Ammon's horn (tissue), 1 donor: Measurements from ENCODE around the gene CACNG8.

Experiments
- DNase-seq: peaks from one replicate; pipeline ENCODE4 v3.0.0-alpha.2; 2016; ENCODE audit warnings: low spot score

The CACNG8 gene

GRCh38 chr19:53961523-53962356, 997 bp upstream of the CACNG8 start:
- no peak for DNase-seq

GRCh38 chr19:53965091-53965490, 2.4 kb downstream of the CACNG8 start:
- DNase-seq, result no peak

GRCh38 chr19:53966931-53967330, 4.2 kb downstream of the CACNG8 start:
- no peak for DNase-seq

GRCh38 chr19:53969366-53969765, 6.6 kb downstream of the CACNG8 start:
- DNase-seq, result no peak

GRCh38 chr19:53971673-53972072, 8.9 kb downstream of the CACNG8 start:
- DNase-seq, result no peak

- DNase-seq, result peak; percentile 95
Measured at GRCh38 chr19:53977429-53977990, 14.8 kb downstream of the CACNG8 start.

GRCh38 chr19:53977991-53978731, 15.4 kb downstream of the CACNG8 start:
- peak; percentile 93 for DNase-seq

GRCh38 chr19:53978975-53979801, 16.5 kb downstream of the CACNG8 start:
- no peak for DNase-seq

- no peak for DNase-seq
Measured at GRCh38 chr19:53980539-53981375, 18.0 kb downstream of the CACNG8 start.

- no peak for DNase-seq
Measured at GRCh38 chr19:53981376-53981951, 18.7 kb downstream of the CACNG8 start.

- no peak for DNase-seq
Measured at GRCh38 chr19:53982001-53982451, 19.3 kb downstream of the CACNG8 start.

GRCh38 chr19:53982611-53983010, 19.9 kb downstream of the CACNG8 start:
- no peak for DNase-seq

- no peak for DNase-seq
Measured at GRCh38 chr19:53983457-53984289, 20.9 kb downstream of the CACNG8 start.

- no peak for DNase-seq
Measured at GRCh38 chr19:53985863-53986262, 23.1 kb downstream of the CACNG8 start.

- no peak for DNase-seq
Measured at GRCh38 chr19:53988981-53989380, 26.2 kb downstream of the CACNG8 start.

- no peak for DNase-seq
Measured at GRCh38 chr19:53989600-53990533, 27.1 kb downstream of the CACNG8 start.

- no peak for DNase-seq
Measured at GRCh38 chr19:53991224-53992113, 28.7 kb downstream of the CACNG8 start, which contains the start of gene CACNG6. Gene CACNG6, plus strand, starts transcription at chr19:53991637. Its CDS starts 1,241 bp downstream, at chr19:53992878.
